Activated CD4-positive, alpha-beta T cell treated with anti-CD3 and anti-CD28 coated beads, Interleukin-10, Interleukin-2, amounts not matched to agents 100 ng/mL and 50 ng/mL, durations not matched to agents 16 hours and 8 hours (primary cell): ENCODE measurements around the gene CFAP20DC.
A peak's percentile ranks its signal among the peaks of the same experiment; 100 is the strongest.
"Not testable (repeated sequence)": the region's sequence is repeated elsewhere in the genome, so short reads cannot be mapped to it uniquely, and the experiment has no call there.

Experiments used
- DNase-seq: peaks from one replicate; pipeline ENCODE4 v3.0.0-alpha.2; 2020

The CFAP20DC gene

GRCh38 chr3:59017617-59017984, 32.2 kb downstream of the CFAP20DC start:
- DNase-seq = no peak

GRCh38 chr3:59016930-59017616, 32.8 kb downstream of the CFAP20DC start:
- DNase-seq = no peak

- DNase-seq = no peak
Measured at GRCh38 chr3:59013611-59014010, 36.2 kb downstream of the CFAP20DC start.

- no peak for DNase-seq
Measured at GRCh38 chr3:59006634-59007517, 42.9 kb downstream of the CFAP20DC start.

- no peak for DNase-seq
Measured at GRCh38 chr3:59001675-59002074, 48.1 kb downstream of the CFAP20DC start.

- no peak for DNase-seq
Measured at GRCh38 chr3:58999774-59000160, 50.1 kb downstream of the CFAP20DC start.

GRCh38 chr3:58999134-58999773, 50.6 kb downstream of the CFAP20DC start:
- DNase-seq = no peak

GRCh38 chr3:58998476-58999117, 51.2 kb downstream of the CFAP20DC start:
- peak; percentile 76 for DNase-seq

GRCh38 chr3:58996730-58997129, 53.1 kb downstream of the CFAP20DC start:
- DNase-seq = no peak

GRCh38 chr3:58994746-58995330, 55.0 kb downstream of the CFAP20DC start:
- DNase-seq = peak; percentile 69

GRCh38 chr3:58993547-58993946, 56.3 kb downstream of the CFAP20DC start:
- no peak for DNase-seq

GRCh38 chr3:58991623-58992022, 58.2 kb downstream of the CFAP20DC start:
- DNase-seq = no peak

GRCh38 chr3:58991026-58991425, 58.8 kb downstream of the CFAP20DC start:
- DNase-seq = no peak

- DNase-seq = no peak
Measured at GRCh38 chr3:58989955-58990354, 59.9 kb downstream of the CFAP20DC start.

GRCh38 chr3:58989163-58989562, 60.7 kb downstream of the CFAP20DC start:
- no peak for DNase-seq

- no peak for DNase-seq
Measured at GRCh38 chr3:58988041-58988440, 61.8 kb downstream of the CFAP20DC start.

GRCh38 chr3:58986654-58987053, 63.2 kb downstream of the CFAP20DC start:
- no peak for DNase-seq

- no peak for DNase-seq
Measured at GRCh38 chr3:58979840-58980239, 70.0 kb downstream of the CFAP20DC start.

- DNase-seq = no peak
Measured at GRCh38 chr3:58973796-58974195, 76.0 kb downstream of the CFAP20DC start.

- not testable (repeated sequence) for DNase-seq
Measured at GRCh38 chr3:58967866-58968265, 82.0 kb downstream of the CFAP20DC start.

GRCh38 chr3:58965865-58966264, 84.0 kb downstream of the CFAP20DC start:
- no peak for DNase-seq

- no peak for DNase-seq
Measured at GRCh38 chr3:58963928-58964503, 85.8 kb downstream of the CFAP20DC start.

GRCh38 chr3:58962816-58963215, 87.0 kb downstream of the CFAP20DC start:
- no peak for DNase-seq
